IMR-90 (cell line): ENCODE results near the gene FAM110D.

Source experiments
- BHLHE40 ChIP-seq: fragments of 150-350 bp; IDR thresholded peaks from 2 replicates; pipeline ENCODE4 v1.6.1; 2016; ENCODE audit warnings: mild to moderate bottlenecking, low read depth, low read length
- CEBPB ChIP-seq: IDR thresholded peaks from 2 replicates; pipeline ENCODE4 v1.6.1; 2012; ENCODE audit warnings: low read depth, low read length, improper control_type of control experiment
- CHD1 ChIP-seq: IDR thresholded peaks from 2 replicates; pipeline ENCODE4 v1.6.1; 2012; ENCODE audit warnings: low read depth, low read length, improper control_type of control experiment
- FOS ChIP-seq: fragments of 150-350 bp; IDR thresholded peaks from 2 replicates; pipeline ENCODE4 v1.6.1; 2016; ENCODE audit warnings: low read depth, low read length
- MAFK ChIP-seq: IDR thresholded peaks from 2 replicates; pipeline ENCODE4 v1.6.1; 2012; ENCODE audit warnings: low read depth, low read length, improper control_type of control experiment
- MXI1 ChIP-seq: IDR thresholded peaks from 2 replicates; pipeline ENCODE4 v1.6.1; 2012; ENCODE audit warnings: low read depth, mild to moderate bottlenecking, low read length, moderate library complexity, borderline replicate concordance
- POLR2A ChIP-seq: IDR thresholded peaks from 2 replicates; pipeline ENCODE4 v1.6.1; 2012; ENCODE audit warnings: mild to moderate bottlenecking, low read depth, low read length
- RAD21 ChIP-seq: IDR thresholded peaks from 2 replicates; pipeline ENCODE4 v1.6.1; 2012; ENCODE audit warnings: low read length, improper control_type of control experiment
- RFX5 ChIP-seq: IDR thresholded peaks from 2 replicates; pipeline ENCODE4 v1.8.0; 2012; ENCODE audit warnings: low read depth, mild to moderate bottlenecking, low read length, moderate library complexity
- SMC3 ChIP-seq: fragments of 150-350 bp; IDR thresholded peaks from 2 replicates; pipeline ENCODE4 v1.6.1; 2016; ENCODE audit warnings: low read depth, mild to moderate bottlenecking, antibody characterized with exemption, low read length, moderate library complexity
- TF ChIP-seq, protein P1 (sequence below): conservative IDR thresholded peaks from 2 replicates; pipeline ENCODE4 v1.5.1; 2012; ENCODE audit warnings: mild to moderate bottlenecking, low read depth, low read length, improper control_type of control experiment
- TF ChIP-seq, protein P2 (sequence below): fragments of 150-350 bp; IDR thresholded peaks from 2 replicates; pipeline ENCODE4 v1.6.1; 2016; ENCODE audit warnings: low read depth, mild to moderate bottlenecking, low read length, moderate library complexity, borderline replicate concordance

DNA sequence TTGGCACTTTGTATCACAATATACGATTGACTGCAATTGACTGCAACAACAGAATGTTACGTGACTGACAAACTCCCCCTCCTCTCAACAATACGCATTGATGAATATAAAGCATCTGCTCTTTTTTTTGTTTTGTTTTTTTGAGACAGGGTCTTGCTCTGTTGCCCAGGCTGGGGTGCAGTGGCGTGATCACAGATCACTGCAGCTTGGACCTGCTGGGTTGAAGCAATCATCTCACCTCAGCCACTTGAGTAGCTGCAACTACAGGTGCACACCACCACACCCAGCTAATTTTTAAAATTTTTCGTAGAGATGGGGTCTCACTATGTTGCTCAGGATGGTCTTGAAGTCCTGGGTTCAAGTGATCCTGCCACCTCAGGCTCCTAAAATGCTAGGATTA lies 53.8 kb downstream of the FAM110D start:
- TF ChIP-seq, protein P1, sequence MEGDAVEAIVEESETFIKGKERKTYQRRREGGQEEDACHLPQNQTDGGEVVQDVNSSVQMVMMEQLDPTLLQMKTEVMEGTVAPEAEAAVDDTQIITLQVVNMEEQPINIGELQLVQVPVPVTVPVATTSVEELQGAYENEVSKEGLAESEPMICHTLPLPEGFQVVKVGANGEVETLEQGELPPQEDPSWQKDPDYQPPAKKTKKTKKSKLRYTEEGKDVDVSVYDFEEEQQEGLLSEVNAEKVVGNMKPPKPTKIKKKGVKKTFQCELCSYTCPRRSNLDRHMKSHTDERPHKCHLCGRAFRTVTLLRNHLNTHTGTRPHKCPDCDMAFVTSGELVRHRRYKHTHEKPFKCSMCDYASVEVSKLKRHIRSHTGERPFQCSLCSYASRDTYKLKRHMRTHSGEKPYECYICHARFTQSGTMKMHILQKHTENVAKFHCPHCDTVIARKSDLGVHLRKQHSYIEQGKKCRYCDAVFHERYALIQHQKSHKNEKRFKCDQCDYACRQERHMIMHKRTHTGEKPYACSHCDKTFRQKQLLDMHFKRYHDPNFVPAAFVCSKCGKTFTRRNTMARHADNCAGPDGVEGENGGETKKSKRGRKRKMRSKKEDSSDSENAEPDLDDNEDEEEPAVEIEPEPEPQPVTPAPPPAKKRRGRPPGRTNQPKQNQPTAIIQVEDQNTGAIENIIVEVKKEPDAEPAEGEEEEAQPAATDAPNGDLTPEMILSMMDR: no peak
- TF ChIP-seq MXI1: no peak
- TF ChIP-seq MAFK: no peak
- TF ChIP-seq RAD21: no peak
- no peak for TF ChIP-seq BHLHE40
- no peak for TF ChIP-seq POLR2A
- no peak for TF ChIP-seq FOS
- TF ChIP-seq CEBPB: no peak
- no peak for TF ChIP-seq SMC3
- TF ChIP-seq, protein P2, sequence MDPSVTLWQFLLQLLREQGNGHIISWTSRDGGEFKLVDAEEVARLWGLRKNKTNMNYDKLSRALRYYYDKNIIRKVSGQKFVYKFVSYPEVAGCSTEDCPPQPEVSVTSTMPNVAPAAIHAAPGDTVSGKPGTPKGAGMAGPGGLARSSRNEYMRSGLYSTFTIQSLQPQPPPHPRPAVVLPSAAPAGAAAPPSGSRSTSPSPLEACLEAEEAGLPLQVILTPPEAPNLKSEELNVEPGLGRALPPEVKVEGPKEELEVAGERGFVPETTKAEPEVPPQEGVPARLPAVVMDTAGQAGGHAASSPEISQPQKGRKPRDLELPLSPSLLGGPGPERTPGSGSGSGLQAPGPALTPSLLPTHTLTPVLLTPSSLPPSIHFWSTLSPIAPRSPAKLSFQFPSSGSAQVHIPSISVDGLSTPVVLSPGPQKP: no peak
- TF ChIP-seq RFX5: no peak
- TF ChIP-seq CHD1: no peak
